ENCODE measurements around the gene TMTC2. TPM values are rescaled to one million over a fixed set of nuclear protein-coding genes. Genes with fewer than 3 reads are reported as not detected.

TMTC2 gene
- total RNA-seq, 1 donor from 2014 or later, result 37.9 TPM

- no peak for ATAC-seq
- no peaks in the 10 kb centered on the region for H3K27me3 ChIP-seq
- no peaks in the 10 kb centered on the region for H3K36me3 ChIP-seq
These were observed 387.7 kb downstream of the TMTC2 start for GRCh38 chr12:83074358-83074894.

GRCh38 chr12:83075471-83075870 is 388.8 kb downstream of the TMTC2 start:
- DNase-seq (no peak), ATAC-seq (no peak)
- no peaks in the 10 kb centered on the region for H3K4me1 ChIP-seq
- H3K36me3 ChIP-seq, result no peaks in the 10 kb centered on the region
- no peak overlapping the region for H3K27ac ChIP-seq
- H3K9me3 ChIP-seq, result no peaks in the 10 kb centered on the region
- intact Hi-C loops (cut with DNase I), result no loop called here
- no peaks in the 10 kb centered on the region for H3K27me3 ChIP-seq
- H3K4me3 ChIP-seq, result no peak overlapping the region
- TF ChIP-seq CTCF (IDR thresholded peaks at IDR 0.05), result no peak

More at GRCh38 chr12:83074358-83074894, 387.7 kb downstream of the TMTC2 start:
- H3K9me3 ChIP-seq, result no peaks in the 10 kb centered on the region
- H3K27ac ChIP-seq, result no peak overlapping the region
- no peaks in the 10 kb centered on the region for H3K4me1 ChIP-seq
- H3K4me3 ChIP-seq, result no peak overlapping the region
- intact Hi-C loops (cut with DNase I), result no loop called here
- no peak for TF ChIP-seq CTCF (IDR thresholded peaks at IDR 0.05)
- DNase-seq, result no peak

GRCh38 chr12:83077041-83077440 is 390.3 kb downstream of the TMTC2 start:
- H3K27me3 ChIP-seq, result no peaks in the 10 kb centered on the region
- no peaks in the 10 kb centered on the region for H3K36me3 ChIP-seq
- H3K27ac ChIP-seq, result no peak overlapping the region
- no peak overlapping the region for H3K4me3 ChIP-seq
- intact Hi-C loops (cut with DNase I), result no loop called here
- no peak for ATAC-seq
- no peak for DNase-seq
- H3K4me1 ChIP-seq, result no peaks in the 10 kb centered on the region
- no peak for TF ChIP-seq CTCF (IDR thresholded peaks at IDR 0.05)
- H3K9me3 ChIP-seq, result no peaks in the 10 kb centered on the region

GRCh38 chr12:83082690-83083276 is 396.1 kb downstream of the TMTC2 start:
- no peaks in the 10 kb centered on the region for H3K9me3 ChIP-seq
- no peak for TF ChIP-seq CTCF (IDR thresholded peaks at IDR 0.05)
- H3K36me3 ChIP-seq, result no peaks in the 10 kb centered on the region
- H3K4me1 ChIP-seq, result no peaks in the 10 kb centered on the region
- DNase-seq, result no peak
- no peak overlapping the region for H3K27ac ChIP-seq
- no peaks in the 10 kb centered on the region for H3K27me3 ChIP-seq
- intact Hi-C loops (cut with DNase I), result no loop called here
- ATAC-seq, result no peak
- H3K4me3 ChIP-seq, result no peak overlapping the region

GRCh38 chr12:83083616-83084015 is 396.9 kb downstream of the TMTC2 start:
- H3K4me3 ChIP-seq, result no peak overlapping the region
- H3K4me1 ChIP-seq, result no peaks in the 10 kb centered on the region
- H3K27me3 ChIP-seq, result no peaks in the 10 kb centered on the region
- H3K36me3 ChIP-seq, result no peaks in the 10 kb centered on the region
- TF ChIP-seq CTCF (IDR thresholded peaks at IDR 0.05), result no peak
- no peak overlapping the region for H3K27ac ChIP-seq
- DNase-seq (no peak), ATAC-seq (no peak)
- intact Hi-C loops (cut with DNase I), result no loop called here
- no peaks in the 10 kb centered on the region for H3K9me3 ChIP-seq

Data from upper lobe of right lung (tissue), 1 donor.